PC-9 (cell line): Measurements from ENCODE around the gene PRSS56.

Source experiments
- CTCF ChIP-seq: fragments of 200-600 bp; sonication (generic); conservative IDR thresholded peaks from 2 replicates; pipeline ENCODE4 v1.6.1; 2017; ENCODE audit warnings: mixed run types, antibody characterized with exemption, mild to moderate bottlenecking, moderate library complexity
- EZH2 ChIP-seq: fragments of 200-600 bp; sonication (generic); IDR thresholded peaks from 2 replicates; pipeline ENCODE4 v1.8.0; 2017; ENCODE audit warnings: antibody characterized with exemption, low read depth

- TF ChIP-seq CTCF (no peak), EZH2 (no peak)
These were observed 7.8 kb downstream of the PRSS56 start for GRCh38 chr2:232527905-232528470.
